ENCODE measurements around the gene RAP1A.

RAP1A gene

GRCh38 chr1:111619635-111620440 lies at the start of gene RAP1A:
TSS of gene RAP1A (plus strand) at chr1:111619789. CDS start at chr1:111691361, 71,572 bp downstream.
- peak; percentile 94 for DNase-seq (ENCODE audit: low spot score)
- in situ Hi-C loops (cut with MboI; ENCODE audit: low sequenced_read_pairs, unreplicated experiment) = loop anchor here (25.0 kb wide), 1 partner anchor 408 kb away; the partner anchor contains the start of gene DENND2D
- TF ChIP-seq CTCF (IDR thresholded peaks at IDR 0.05; ENCODE audit: borderline replicate concordance, control extremely low read depth, extremely low read depth, insufficient read depth, missing control alignments) = no peak

GRCh38 chr1:111569913-111570312 lies 49.7 kb upstream of the RAP1A start:
- DNase-seq (ENCODE audit: low spot score) = no peak
- in situ Hi-C loops (cut with MboI; ENCODE audit: low sequenced_read_pairs, unreplicated experiment) = no loop called here
- no peak for TF ChIP-seq CTCF (IDR thresholded peaks at IDR 0.05; ENCODE audit: borderline replicate concordance, control extremely low read depth, extremely low read depth, insufficient read depth, missing control alignments)

GRCh38 chr1:111570781-111571181 lies 48.8 kb upstream of the RAP1A start:
- no peak for DNase-seq (ENCODE audit: low spot score)
- in situ Hi-C loops (cut with MboI; ENCODE audit: low sequenced_read_pairs, unreplicated experiment) = no loop called here
- no peak for TF ChIP-seq CTCF (IDR thresholded peaks at IDR 0.05; ENCODE audit: borderline replicate concordance, control extremely low read depth, extremely low read depth, insufficient read depth, missing control alignments)

GRCh38 chr1:111571239-111571638 lies 48.4 kb upstream of the RAP1A start:
- in situ Hi-C loops (cut with MboI; ENCODE audit: low sequenced_read_pairs, unreplicated experiment) = no loop called here
- DNase-seq (ENCODE audit: low spot score) = no peak
- no peak for TF ChIP-seq CTCF (IDR thresholded peaks at IDR 0.05; ENCODE audit: borderline replicate concordance, control extremely low read depth, extremely low read depth, insufficient read depth, missing control alignments)

- in situ Hi-C loops (cut with MboI; ENCODE audit: low sequenced_read_pairs, unreplicated experiment) = no loop called here
- TF ChIP-seq CTCF (IDR thresholded peaks at IDR 0.05; ENCODE audit: borderline replicate concordance, control extremely low read depth, extremely low read depth, insufficient read depth, missing control alignments) = no peak
- no peak for DNase-seq (ENCODE audit: low spot score)
Observed at GRCh38 chr1:111571987-111572386, 47.6 kb upstream of the RAP1A start.

GRCh38 chr1:111576547-111576946 lies 43.0 kb upstream of the RAP1A start:
- no peak for DNase-seq (ENCODE audit: low spot score)
- TF ChIP-seq CTCF (IDR thresholded peaks at IDR 0.05; ENCODE audit: borderline replicate concordance, control extremely low read depth, extremely low read depth, insufficient read depth, missing control alignments) = no peak
- in situ Hi-C loops (cut with MboI; ENCODE audit: low sequenced_read_pairs, unreplicated experiment) = no loop called here

Data from GM13976 (cell line).